GM13976 (cell line): ENCODE data around the gene DHRS3.

Experiments used
- DNase-seq: peaks from one replicate; pipeline ENCODE4 v3.0.0; 2012; ENCODE audit warnings: low spot score
- CTCF ChIP-seq: IDR thresholded peaks from 2 replicates; pipeline ENCODE4 v1.5.1; 2012; ENCODE audit warnings: borderline replicate concordance, mild to moderate bottlenecking; ENCODE audit not compliant: insufficient read depth; ENCODE audit errors: extremely low read depth, missing control alignments, control extremely low read depth
- in situ Hi-C: fragments of 300-500 bp; cut with MboI; formaldehyde crosslinking; loops from one replicate; pipeline ENCODE4 v1.12.0; 2022; ENCODE audit warnings: low sequenced_read_pairs, mixed read lengths, inconsistent platforms; ENCODE audit not compliant: unreplicated experiment

The DHRS3 gene

DNA sequence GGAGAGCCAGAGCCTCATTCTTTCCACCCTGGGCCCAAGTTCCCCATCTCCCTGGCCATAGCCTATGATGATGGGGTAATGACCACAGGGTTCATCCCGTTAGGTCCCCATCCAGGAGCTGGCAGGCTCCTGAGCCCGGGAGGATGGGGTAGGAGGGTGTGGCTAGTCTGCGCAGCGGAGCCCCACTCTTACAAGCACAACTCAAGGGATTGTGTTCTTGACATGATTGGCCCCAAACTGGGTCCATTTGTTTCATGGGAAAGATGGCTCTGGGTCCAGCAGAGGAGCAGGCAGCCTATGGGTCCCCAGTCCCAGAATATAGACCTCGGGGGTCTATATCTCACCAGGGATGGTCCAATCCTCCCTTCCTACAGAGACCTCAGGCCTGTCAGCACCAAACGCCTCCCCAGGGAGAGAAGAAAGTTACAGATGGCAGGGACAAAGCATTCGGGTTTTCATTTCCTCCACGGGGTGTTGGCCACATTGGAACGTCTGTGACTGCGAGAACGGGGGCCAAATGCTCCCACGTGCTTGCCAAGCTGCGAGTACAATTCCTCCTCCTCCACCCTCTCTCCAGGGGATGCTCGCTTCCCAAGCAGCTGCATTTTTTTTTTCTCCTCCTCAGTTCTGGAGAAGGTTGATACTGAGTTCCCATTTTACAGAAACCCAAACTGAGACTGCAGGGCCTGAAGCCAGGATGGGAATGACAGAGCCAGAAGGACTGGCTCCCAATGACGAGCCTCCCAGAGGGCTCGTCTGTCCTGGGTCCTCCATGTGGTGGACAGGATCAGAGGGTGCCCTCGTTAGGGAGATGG is 71.0 kb downstream of the DHRS3 start:
- no peak for TF ChIP-seq CTCF
- in situ Hi-C loops: no loop called here
- no peak for DNase-seq

DNA sequence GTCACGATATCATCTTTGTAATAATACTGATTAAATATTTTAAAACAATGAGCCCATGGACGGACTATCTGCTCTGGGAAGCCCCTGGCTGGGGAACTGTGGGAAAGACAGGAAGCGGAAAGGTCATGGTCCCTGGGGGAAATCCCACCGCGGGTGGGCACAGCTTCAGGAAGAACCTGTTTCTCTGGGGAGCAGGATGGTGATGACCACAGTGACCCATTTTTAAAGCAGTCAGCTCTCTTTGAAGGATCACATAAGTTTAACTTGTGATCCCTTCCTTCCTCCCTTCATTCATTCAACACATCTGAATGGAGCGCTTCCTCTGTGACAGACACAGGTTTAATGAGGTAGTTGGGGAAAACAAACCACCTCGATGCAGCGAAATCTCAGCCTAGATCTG is 73.0 kb downstream of the DHRS3 start:
- no peak for TF ChIP-seq CTCF
- DNase-seq: no peak
- in situ Hi-C loops: no loop called here

GRCh38 chr1:12544357-12544756 is 73.7 kb downstream of the DHRS3 start:
- in situ Hi-C loops: no loop called here
- TF ChIP-seq CTCF: no peak
- DNase-seq: no peak

GRCh38 chr1:12543740-12544154 is 74.3 kb downstream of the DHRS3 start:
- in situ Hi-C loops: no loop called here
- TF ChIP-seq CTCF: no peak

DNA sequence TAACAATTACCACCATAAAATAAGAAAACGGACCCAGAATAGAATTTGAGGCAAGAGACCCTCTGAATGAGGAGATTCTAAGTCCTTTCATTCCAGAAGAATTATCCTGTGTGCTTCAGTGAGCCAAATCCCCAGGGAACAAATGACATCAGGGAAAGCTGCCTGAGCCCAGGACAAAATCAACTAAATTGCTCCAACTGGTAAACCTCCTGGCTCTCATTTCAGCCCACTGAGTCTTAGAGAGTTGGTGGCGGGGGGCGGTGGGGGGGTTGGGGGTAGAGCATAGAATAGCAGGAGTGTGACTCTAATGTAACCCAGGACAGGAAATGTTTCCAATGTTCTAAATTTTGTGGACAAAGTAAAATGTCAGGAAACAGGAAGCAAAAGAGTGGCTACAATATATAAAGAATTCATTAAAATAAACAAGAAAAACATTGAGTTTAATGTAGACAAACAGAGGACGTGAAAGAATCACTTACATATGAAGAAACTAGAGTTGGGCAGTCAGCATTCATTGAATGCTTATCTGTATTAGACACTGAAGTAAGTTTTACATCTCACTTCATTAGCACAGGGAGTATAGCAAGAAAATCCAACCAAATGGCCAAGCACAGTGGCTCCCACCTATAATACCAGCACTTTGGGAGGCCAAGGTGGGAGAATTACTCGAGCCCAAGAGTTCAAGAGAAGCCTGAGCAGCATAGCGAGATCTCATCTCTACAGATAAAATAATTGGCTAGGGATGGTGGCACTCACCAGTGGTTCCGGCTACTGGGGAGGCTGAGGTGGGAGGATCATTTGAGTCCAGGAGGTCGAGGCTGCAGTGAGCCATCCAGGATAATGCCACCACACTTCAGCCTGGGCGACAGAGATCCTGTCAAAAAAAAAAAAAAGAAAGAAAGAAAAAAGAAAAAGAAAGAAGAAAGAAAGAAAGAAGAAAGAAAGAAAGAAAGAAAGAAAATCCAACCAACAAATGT is 75.1 kb downstream of the DHRS3 start:
- TF ChIP-seq CTCF: no peak
- in situ Hi-C loops: no loop called here
- DNase-seq: no peak

More at GRCh38 chr1:12543740-12544154, 74.3 kb downstream of the DHRS3 start:
- no peak for DNase-seq

GRCh38 chr1:12542138-12542465 is 75.9 kb downstream of the DHRS3 start:
- in situ Hi-C loops: no loop called here
- no peak for TF ChIP-seq CTCF
- no peak for DNase-seq
